HG03460 (cell line): ENCODE results near the gene SLC30A7.
A peak's percentile ranks its signal among the peaks of the same experiment; 100 is the strongest.
"Not testable (repeated sequence)": the region's sequence is repeated elsewhere in the genome, so short reads cannot be mapped to it uniquely, and the experiment has no call there.

Experiments
- ATAC-seq: cut with Tn5 transposase; IDR thresholded peaks from one replicate; pipeline ENCODE4 v1.9.1; 2021; ENCODE audit not compliant: unreplicated experiment

The SLC30A7 gene

GRCh38 chr1:100895540-100896480 lies at the start of gene SLC30A7:
Gene SLC30A7, plus strand, starts transcription at chr1:100896090. Its CDS starts 173 bp downstream, at chr1:100896263.
- peak; percentile 70 for ATAC-seq

- no peak for ATAC-seq
Observed at GRCh38 chr1:100847361-100848082, 48.4 kb upstream of the SLC30A7 start.

- ATAC-seq: no peak
Observed at GRCh38 chr1:100851726-100852125, 44.2 kb upstream of the SLC30A7 start.

GRCh38 chr1:100852976-100853375 lies 42.9 kb upstream of the SLC30A7 start:
- ATAC-seq: no peak

DNA sequence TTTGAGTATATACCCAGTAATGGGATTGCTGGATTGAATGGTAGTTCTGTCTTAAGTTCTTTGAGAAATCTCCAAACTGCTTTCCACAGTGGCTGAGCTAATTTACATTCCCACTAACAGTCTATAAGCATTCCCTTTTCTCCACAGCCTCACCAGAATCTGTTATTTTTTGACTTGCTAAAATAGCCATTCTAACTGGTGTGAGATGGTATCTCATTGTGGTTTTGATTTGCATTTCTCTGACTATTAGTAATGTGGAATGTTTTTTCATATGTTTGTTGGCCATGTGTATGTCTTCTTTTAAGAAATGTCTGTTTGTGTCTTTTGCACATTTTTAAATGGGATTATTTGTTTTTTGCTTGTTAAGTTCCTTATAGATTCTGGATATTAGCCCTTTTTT lies 40.8 kb upstream of the SLC30A7 start:
- not testable (repeated sequence) for ATAC-seq

DNA sequence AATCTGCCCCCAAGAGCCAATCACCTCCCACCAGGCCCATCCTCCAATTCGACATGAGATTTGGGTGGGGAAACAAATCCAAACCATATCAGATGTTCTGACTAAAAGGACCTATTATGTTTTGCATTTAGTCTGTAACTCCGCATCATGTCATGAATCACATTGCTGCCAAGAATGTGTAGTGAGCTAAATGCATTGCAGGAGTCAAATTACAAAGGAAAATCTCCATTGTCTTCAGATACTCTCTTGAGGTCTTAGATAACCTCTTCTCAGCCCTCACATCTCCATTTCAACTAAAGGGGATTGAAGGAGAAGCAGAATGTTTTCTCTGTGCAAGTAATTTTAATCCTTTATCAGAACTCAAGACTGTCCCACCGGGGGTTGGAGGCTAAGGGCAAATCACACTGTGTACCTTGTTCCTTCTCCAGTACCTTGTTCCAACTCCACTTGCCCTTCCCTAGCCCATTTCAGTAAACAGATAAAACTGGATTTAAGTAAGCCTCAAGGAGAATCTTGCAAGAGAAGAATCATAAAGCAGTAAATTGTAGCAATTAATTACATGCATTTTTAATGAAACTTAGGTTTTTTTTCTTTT lies 35.4 kb upstream of the SLC30A7 start:
- ATAC-seq: no peak

DNA sequence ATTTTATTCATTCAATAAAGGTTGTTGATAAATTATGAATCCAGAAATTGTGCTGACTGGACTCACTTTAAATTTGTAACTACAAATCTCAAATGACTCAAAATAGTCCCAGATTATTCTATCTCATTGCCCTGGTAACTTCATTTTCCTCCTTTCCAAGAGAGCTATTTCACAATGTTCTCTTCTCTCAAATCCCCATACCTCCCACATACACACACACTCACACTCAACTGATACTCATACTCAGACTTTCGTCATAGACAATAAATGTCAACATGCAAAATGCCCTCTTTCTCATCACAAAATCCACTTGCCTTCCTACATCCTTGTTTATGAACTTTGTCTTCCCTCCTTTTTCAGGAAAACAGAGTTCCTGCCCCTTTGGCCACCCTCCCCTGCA lies 34.5 kb upstream of the SLC30A7 start:
- ATAC-seq: no peak

GRCh38 chr1:100862591-100862990 lies 33.3 kb upstream of the SLC30A7 start:
- ATAC-seq: no peak

GRCh38 chr1:100866041-100866900 lies 29.6 kb upstream of the SLC30A7 start:
- no peak for ATAC-seq

GRCh38 chr1:100866901-100867206 lies 29.0 kb upstream of the SLC30A7 start:
- ATAC-seq: no peak

GRCh38 chr1:100868364-100868995 lies 27.4 kb upstream of the SLC30A7 start:
- no peak for ATAC-seq

DNA sequence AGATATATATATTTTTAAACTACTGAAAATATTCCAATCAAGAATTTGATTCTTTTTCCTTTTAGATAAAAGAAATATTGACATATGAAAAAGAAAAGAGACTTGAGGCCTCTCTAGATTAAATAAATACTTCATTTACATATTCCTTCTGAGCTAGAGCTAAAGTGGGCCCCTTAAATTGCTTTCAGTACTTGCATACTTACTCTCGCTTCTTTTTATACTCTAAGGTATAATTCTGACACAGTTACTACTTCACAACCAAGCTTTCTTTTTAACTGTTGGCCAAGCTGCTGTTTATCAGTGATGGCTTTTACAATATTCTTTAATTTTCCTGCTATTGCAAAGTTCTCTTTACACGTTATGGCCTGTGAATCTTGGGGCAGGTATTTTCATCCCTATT lies 25.9 kb upstream of the SLC30A7 start:
- no peak for ATAC-seq

- no peak for ATAC-seq
Observed at GRCh38 chr1:100874433-100874832, 21.5 kb upstream of the SLC30A7 start.

- no peak for ATAC-seq
Observed at GRCh38 chr1:100875228-100875627, 20.7 kb upstream of the SLC30A7 start.

DNA sequence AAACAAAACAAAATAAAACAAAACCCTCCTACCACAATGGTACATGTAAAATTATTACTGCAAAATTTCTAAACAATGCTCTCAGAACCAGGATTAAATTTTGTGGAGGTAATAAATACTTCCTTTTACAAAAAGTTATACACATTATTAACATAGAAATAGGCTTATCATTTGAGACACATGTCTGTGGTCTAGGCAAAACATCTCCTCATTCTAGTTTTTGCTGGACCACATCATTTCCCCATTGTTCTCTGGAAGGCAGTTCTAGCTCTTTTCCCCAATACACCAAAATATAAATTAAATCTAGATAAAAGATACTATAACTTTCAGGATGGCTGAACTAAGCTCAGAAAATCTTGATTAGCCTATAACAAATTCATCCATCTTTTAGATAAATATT lies 19.6 kb upstream of the SLC30A7 start:
- no peak for ATAC-seq

- no peak for ATAC-seq
Observed at GRCh38 chr1:100879422-100879821, 16.5 kb upstream of the SLC30A7 start.

- no peak for ATAC-seq
Observed at GRCh38 chr1:100881687-100882086, 14.2 kb upstream of the SLC30A7 start.

DNA sequence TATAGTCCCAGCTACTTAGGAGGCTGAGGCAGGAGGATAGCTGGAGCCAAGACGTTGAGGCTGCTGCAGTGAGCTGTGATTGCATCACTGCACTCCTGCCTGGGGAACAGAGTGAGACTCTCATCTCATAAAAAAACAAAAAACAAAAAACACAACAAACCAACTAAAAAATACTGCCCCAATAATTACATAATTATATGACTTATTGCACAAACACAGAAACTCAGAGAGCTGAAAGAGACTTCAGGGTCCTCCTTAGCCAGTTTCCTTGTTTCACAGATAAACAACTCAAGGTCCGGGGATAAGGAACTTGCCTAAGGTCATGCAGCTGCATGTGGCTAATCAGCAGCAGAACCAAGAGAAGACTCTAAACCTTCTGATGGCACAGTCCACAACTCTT lies 13.2 kb upstream of the SLC30A7 start:
- ATAC-seq: no peak

DNA sequence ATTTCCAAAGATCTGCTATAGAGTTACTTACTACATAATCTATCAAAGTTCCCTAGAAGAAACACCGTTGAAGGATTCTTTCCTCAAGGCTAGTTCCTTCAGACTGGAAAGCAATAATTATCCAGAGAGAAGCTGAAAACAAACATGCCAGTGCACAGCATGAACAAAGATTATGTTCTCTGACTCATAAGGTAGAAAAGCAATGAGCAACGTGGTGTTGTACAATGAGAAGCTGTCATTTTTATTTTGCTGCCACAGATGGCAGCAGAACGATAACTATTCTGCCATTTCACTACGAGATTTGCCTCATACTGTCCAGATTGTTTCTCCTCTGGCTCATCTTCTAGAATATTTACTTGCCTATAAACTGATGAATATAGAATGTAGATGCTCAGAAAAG lies 11.9 kb upstream of the SLC30A7 start:
- no peak for ATAC-seq

- ATAC-seq: not testable (repeated sequence)
Observed at GRCh38 chr1:100889007-100889406, 6.9 kb upstream of the SLC30A7 start.
